Trophoblast cell (in vitro differentiated cells and primary cell): ENCODE data around the gene DUS4L.

Source experiments
- DNase-seq, 2 donors: peaks; one replicate each; pipeline ENCODE4 v3.0.0-alpha.2; 2016
- H2AFZ ChIP-seq: 2 replicates; pipeline ENCODE4 v1.6.1; 2013; ENCODE audit warnings: low read length, moderate library complexity, mild to moderate bottlenecking; ENCODE audit not compliant: insufficient read depth, poor library complexity
- H2AK5ac ChIP-seq: 2 replicates; pipeline ENCODE4 v1.6.1; 2013; ENCODE audit warnings: mild to moderate bottlenecking, low read length
- H2BK120ac ChIP-seq: 2 replicates; pipeline ENCODE4 v1.6.1; 2013; ENCODE audit warnings: low read length, mild to moderate bottlenecking, moderate library complexity; ENCODE audit not compliant: insufficient read depth, poor library complexity
- H2BK12ac ChIP-seq: 2 replicates; pipeline ENCODE4 v1.6.1; 2013; ENCODE audit warnings: mild to moderate bottlenecking, low read length, moderate library complexity
- H2BK5ac ChIP-seq: 2 replicates; pipeline ENCODE4 v1.6.1; 2013; ENCODE audit warnings: low read length, low read depth, moderate library complexity, mild to moderate bottlenecking; ENCODE audit not compliant: poor library complexity
- H3K14ac ChIP-seq: 2 replicates; pipeline ENCODE4 v1.6.1; 2013; ENCODE audit warnings: mild to moderate bottlenecking, low read length
- H3K18ac ChIP-seq: 2 replicates; pipeline ENCODE4 v1.6.1; 2013; ENCODE audit warnings: mild to moderate bottlenecking, low read length
- H3K23ac ChIP-seq: 2 replicates; pipeline ENCODE4 v1.6.1; 2013; ENCODE audit warnings: low read length
- H3K27ac ChIP-seq: 2 replicates; pipeline ENCODE4 v1.5.1; 2013; ENCODE audit warnings: low read depth, mild to moderate bottlenecking, inconsistent platforms, low read length, moderate library complexity
- H3K27me3 ChIP-seq: 2 replicates; pipeline ENCODE4 v1.6.1; 2013; ENCODE audit warnings: inconsistent platforms, mild to moderate bottlenecking, low read length, moderate library complexity; ENCODE audit not compliant: insufficient read depth
- H3K36me3 ChIP-seq, 2 experiments: 1 replicate in 1 of 2; 2 replicates in 1 of 2; pipeline ENCODE4 v1.6.1; 2013; ENCODE audit warnings: low read length in 2 of 2, mild to moderate bottlenecking in 2 of 2, moderate library complexity in 1 of 2; ENCODE audit not compliant: insufficient read depth in 2 of 2, control insufficient read depth in 1 of 2
- H3K4ac ChIP-seq: 2 replicates; pipeline ENCODE4 v1.6.1; 2013; ENCODE audit warnings: low read depth, mild to moderate bottlenecking, low read length, moderate library complexity
- H3K4me1 ChIP-seq, 2 experiments: 1 replicate in 1 of 2; 2 replicates in 1 of 2; pipeline ENCODE4 v1.6.1; 2013; ENCODE audit warnings: low read length in 2 of 2, mild to moderate bottlenecking in 2 of 2, moderate library complexity in 1 of 2; ENCODE audit not compliant: insufficient read depth in 2 of 2, control insufficient read depth in 1 of 2
- H3K4me2 ChIP-seq: 2 replicates; pipeline ENCODE4 v1.6.1; 2013; ENCODE audit warnings: inconsistent platforms, mild to moderate bottlenecking, low read length, moderate library complexity
- H3K4me3 ChIP-seq: 2 replicates; pipeline ENCODE4 v1.5.1; 2013; ENCODE audit warnings: mild to moderate bottlenecking, low read depth, low read length, inconsistent platforms
- H3K79me1 ChIP-seq: one replicate; pipeline ENCODE4 v1.6.1; 2013; ENCODE audit warnings: low read length
- H3K79me2 ChIP-seq: 2 replicates; pipeline ENCODE4 v1.6.1; 2013; ENCODE audit warnings: low read length, mild to moderate bottlenecking; ENCODE audit not compliant: control insufficient read depth, insufficient read depth, poor library complexity
- H3K9ac ChIP-seq: 2 replicates; pipeline ENCODE4 v1.6.1; 2013; ENCODE audit warnings: mild to moderate bottlenecking, low read length
- H3K9me3 ChIP-seq: 2 replicates; pipeline ENCODE4 v1.6.1; 2013; ENCODE audit warnings: low read depth, mild to moderate bottlenecking, control low read depth, inconsistent platforms, low read length; ENCODE audit not compliant: insufficient read depth
- H4K12ac ChIP-seq: 2 replicates; pipeline ENCODE4 v1.6.1; 2013; ENCODE audit warnings: low read depth, mild to moderate bottlenecking, low read length, moderate library complexity
- H4K8ac ChIP-seq: 2 replicates; pipeline ENCODE4 v1.6.1; 2013; ENCODE audit warnings: low read depth, mild to moderate bottlenecking, low read length, moderate library complexity
- H4K91ac ChIP-seq: one replicate; pipeline ENCODE4 v1.6.1; 2013; ENCODE audit warnings: low read depth, mild to moderate bottlenecking, low read length, moderate library complexity
- WGBS: extraction: QIAGEN DNeasy Blood & Tissue Kit; methylation state at CpG from one replicate; pipeline ENCODE4 v1.1.7; 2013; ENCODE audit warnings: missing lambda C conversion rate; ENCODE audit not compliant: insufficient read length, insufficient coverage; ENCODE audit errors: extremely low coverage; 5-methylcytosine and 5-hydroxymethylcytosine counted together

Gene DUS4L

GRCh38 chr7:107609811-107610261, 46.1 kb downstream of the DUS4L start:
- Histone ChIP-seq H2BK5ac (no peak overlapping the region), H2AK5ac (no peak overlapping the region), H3K79me1 (no peaks in the 10 kb centered on the region), H3K27me3 (no peaks in the 10 kb centered on the region), H4K12ac (no peak overlapping the region), H3K9me3 (no peaks in the 10 kb centered on the region), H3K18ac (no peak overlapping the region), H3K79me2 (no peaks in the 10 kb centered on the region), H3K23ac (no peak overlapping the region), H3K4me2 (no peak overlapping the region), H4K91ac (no peak overlapping the region), H2BK120ac (no peak overlapping the region), H2BK12ac (no peak overlapping the region), H3K14ac (no peak overlapping the region), H3K4ac (no peak overlapping the region), H3K27ac (no peak overlapping the region), H3K36me3 (no peaks in the 10 kb centered on the region), H4K8ac (no peak overlapping the region), H2AFZ (no peak overlapping the region), H3K4me1 (peaks cover 2 to 3% of the 10 kb centered on the region in 2 experiments), H3K9ac (no peak overlapping the region), H3K4me3 (no peak overlapping the region)
- no CpG with 5 or more reads among the region's 4 CpGs for WGBS
- no peak for DNase-seq

DNA sequence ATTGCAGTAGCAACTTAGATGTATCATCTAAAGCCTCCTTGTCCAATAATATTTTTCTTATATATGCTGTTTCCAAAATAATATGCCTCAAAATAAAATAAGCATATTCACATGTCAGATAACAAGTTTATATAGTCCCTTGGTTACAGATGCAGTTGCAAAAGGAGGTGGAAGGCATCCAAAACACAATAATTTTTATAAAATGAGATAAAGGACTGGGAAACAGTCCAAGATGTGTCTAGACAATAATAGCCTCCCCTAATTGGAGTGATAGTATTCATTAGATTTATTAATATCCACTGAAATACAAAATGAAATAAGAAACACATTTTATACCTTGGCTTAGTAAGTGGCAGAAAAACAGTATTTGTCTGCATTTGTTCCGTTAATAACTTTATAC, 46.6 kb downstream of the DUS4L start:
- H3K4me1 ChIP-seq: peaks cover 2 to 3% of the 10 kb centered on the region in 2 experiments
- no peak overlapping the region for H4K12ac ChIP-seq
- no peak overlapping the region for H3K4ac ChIP-seq
- H3K27ac ChIP-seq: no peak overlapping the region
- H3K14ac ChIP-seq: no peak overlapping the region
- no peak overlapping the region for H3K4me3 ChIP-seq
- no peak overlapping the region for H2AFZ ChIP-seq
- H3K27me3 ChIP-seq: no peaks in the 10 kb centered on the region
- WGBS: no CpG with 5 or more reads among the region's 1 CpG
- no peaks in the 10 kb centered on the region for H3K79me2 ChIP-seq
- H3K9ac ChIP-seq: no peak overlapping the region
- H4K8ac ChIP-seq: no peak overlapping the region
- H2BK5ac ChIP-seq: no peak overlapping the region
- H3K36me3 ChIP-seq: no peaks in the 10 kb centered on the region
- no peak overlapping the region for H2BK12ac ChIP-seq
- no peak overlapping the region for H4K91ac ChIP-seq
- H2AK5ac ChIP-seq: no peak overlapping the region
- H3K23ac ChIP-seq: no peak overlapping the region
- no peaks in the 10 kb centered on the region for H3K9me3 ChIP-seq
- no peak overlapping the region for H3K4me2 ChIP-seq
- H3K79me1 ChIP-seq: no peaks in the 10 kb centered on the region
- no peak for DNase-seq
- no peak overlapping the region for H3K18ac ChIP-seq
- H2BK120ac ChIP-seq: no peak overlapping the region

DNA sequence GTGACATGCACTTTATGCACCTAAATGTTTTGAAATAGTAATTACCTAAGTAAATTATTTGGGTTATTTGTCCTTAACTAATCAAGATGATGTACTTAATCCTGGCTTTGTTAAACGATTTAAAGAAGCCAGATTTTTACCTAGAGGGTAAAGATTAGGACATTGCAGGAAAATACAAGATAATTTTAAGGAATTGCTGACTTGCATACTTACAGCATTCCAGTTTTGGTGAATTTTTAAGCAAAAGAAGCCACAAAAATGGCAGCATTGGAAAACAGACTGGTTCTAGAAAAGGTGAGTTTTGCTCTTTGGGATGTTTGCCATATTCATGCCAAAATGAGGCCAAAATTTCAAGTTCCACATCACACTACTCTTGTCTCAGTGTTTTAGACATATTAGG, 49.7 kb downstream of the DUS4L start:
- H3K9me3 ChIP-seq: no peaks in the 10 kb centered on the region

DNA sequence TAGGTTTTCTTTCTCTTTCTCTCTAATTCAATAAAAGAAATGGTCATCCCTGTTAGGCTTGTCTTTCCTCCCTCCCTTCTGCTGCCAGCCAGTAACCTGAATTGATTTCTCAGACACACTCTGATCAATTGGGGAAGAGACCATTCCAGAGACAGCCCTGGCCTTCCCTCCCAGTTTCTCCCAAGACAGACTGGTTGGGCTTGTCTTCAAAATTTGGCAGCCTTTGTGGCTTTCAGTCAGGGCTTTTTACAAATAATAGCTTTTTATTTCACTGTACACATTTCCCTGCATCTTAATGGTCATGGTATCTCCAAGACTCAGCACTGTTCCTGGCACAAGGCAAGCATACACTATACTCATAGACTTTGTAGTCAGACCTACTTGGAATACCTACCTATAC, 50.2 kb downstream of the DUS4L start:
- H2AK5ac ChIP-seq: no peak overlapping the region
- H3K9me3 ChIP-seq: no peaks in the 10 kb centered on the region
- no peak overlapping the region for H3K4ac ChIP-seq
- H3K27ac ChIP-seq: no peak overlapping the region
- H2BK12ac ChIP-seq: no peak overlapping the region
- no peak overlapping the region for H4K12ac ChIP-seq
- H3K14ac ChIP-seq: no peak overlapping the region
- H3K4me3 ChIP-seq: no peak overlapping the region
- H3K23ac ChIP-seq: no peak overlapping the region
- no peaks in the 10 kb centered on the region for H3K27me3 ChIP-seq
- H2BK120ac ChIP-seq: no peak overlapping the region
- no peak overlapping the region for H2AFZ ChIP-seq
- peaks cover 0 to 2% of the 10 kb centered on the region in 2 experiments for H3K36me3 ChIP-seq
- no peak for DNase-seq
- H3K18ac ChIP-seq: no peak overlapping the region
- H3K79me1 ChIP-seq: no peaks in the 10 kb centered on the region
- H4K91ac ChIP-seq: no peak overlapping the region
- no peak overlapping the region for H3K9ac ChIP-seq
- H3K79me2 ChIP-seq: no peaks in the 10 kb centered on the region
- no peak overlapping the region for H4K8ac ChIP-seq
- H2BK5ac ChIP-seq: no peak overlapping the region
- H3K4me2 ChIP-seq: no peak overlapping the region
- peaks cover 2 to 3% of the 10 kb centered on the region in 2 experiments for H3K4me1 ChIP-seq

More for the DNA sequence above, 49.7 kb downstream of the DUS4L start:
- Histone ChIP-seq H3K36me3 (peaks cover 0 to 2% of the 10 kb centered on the region in 2 experiments), H3K4me1 (peaks cover 2 to 3% of the 10 kb centered on the region in 2 experiments), H3K9ac (no peak overlapping the region), H2BK12ac (no peak overlapping the region), H3K4ac (no peak overlapping the region), H2BK120ac (no peak overlapping the region), H3K4me2 (no peak overlapping the region), H3K79me2 (no peaks in the 10 kb centered on the region), H4K91ac (no peak overlapping the region), H3K79me1 (no peaks in the 10 kb centered on the region), H3K14ac (no peak overlapping the region), H3K27ac (no peak overlapping the region), H4K8ac (no peak overlapping the region), H3K18ac (no peak overlapping the region), H3K27me3 (no peaks in the 10 kb centered on the region), H3K23ac (no peak overlapping the region), H2AK5ac (no peak overlapping the region), H2AFZ (no peak overlapping the region), H2BK5ac (no peak overlapping the region), H3K4me3 (no peak overlapping the region), H4K12ac (no peak overlapping the region)
- DNase-seq: peak in 1 of 2 donors; percentile 73
- WGBS: no CpG with 5 or more reads among the region's 1 CpG
